SK-N-SH (cell line): ENCODE data around the gene CYP1B1. TPM values are rescaled to one million over a fixed set of nuclear protein-coding genes. Genes with fewer than 3 reads are reported as not detected.

Experiments
- CTCF ChIA-PET: fragments of 300-600, 350-600 bp; formaldehyde crosslinking; extraction: SDS; loops from one replicate; lab custom pipeline; 2021; lab: Yijun Ruan, JAX
- POLR2A ChIA-PET: fragments of 350-600 bp; sonication (Branson Sonifier 250); formaldehyde crosslinking; extraction: SDS; loops from one replicate; lab custom pipeline; 2020; ENCODE audit warnings: antibody characterized with exemption, inconsistent platforms; lab: Yijun Ruan, JAX
- DNase-seq: peaks from one replicate; pipeline ENCODE4 v3.0.0; 2012
- H2AFZ ChIP-seq: fragments of 200-600 bp; sonication (generic); 2 replicates; pipeline ENCODE4 v1.8.1; 2016; ENCODE audit warnings: antibody characterized with exemption, mild to moderate bottlenecking, low read depth
- H3F3A ChIP-seq: fragments of 200-600 bp; sonication (generic); replicated peaks from 2 replicates; pipeline ENCODE3; 2016; ENCODE audit warnings: antibody characterized with exemption, mild to moderate bottlenecking; ENCODE audit not compliant: insufficient read depth
- H3K27ac ChIP-seq, 2 experiments: fragments of 200-500 bp in 1 of 2; fragments of 200-600 bp in 1 of 2; sonication (Bioruptor generic) in 1 of 2; sonication (generic), shearing (Covaris generic) in 1 of 2; 2 replicates each; pipeline versions ENCODE4 v1.5.1 to v1.6.1; 2014 to 2016; ENCODE audit warnings: low read depth in 2 of 2, inconsistent platforms in 1 of 2, low read length in 1 of 2, mild to moderate bottlenecking in 1 of 2, mixed read lengths in 1 of 2
- H3K27me3 ChIP-seq: fragments of 200-600 bp; sonication (generic), shearing (Covaris generic); 2 replicates; pipeline ENCODE4 v1.6.1; 2016; ENCODE audit warnings: mixed run types; ENCODE audit not compliant: insufficient read depth
- H3K36me3 ChIP-seq, 2 experiments: fragments of 200-500 bp in 1 of 2; fragments of 200-600 bp in 1 of 2; sonication (Bioruptor generic) in 1 of 2; sonication (generic) in 1 of 2; replicated peaks in 1 of 2; 2 replicates each; pipeline versions ENCODE3 to v1.5.1; 2014 to 2016; ENCODE audit warnings: low read length in 1 of 2, mild to moderate bottlenecking in 1 of 2; ENCODE audit not compliant: insufficient read depth in 2 of 2, control insufficient read depth in 1 of 2
- H3K4me1 ChIP-seq, 2 experiments: fragments of 200-500 bp in 1 of 2; fragments of 200-600 bp in 1 of 2; sonication (Bioruptor generic) in 1 of 2; sonication (generic), shearing (Covaris generic) in 1 of 2; 2 replicates each; pipeline versions ENCODE4 v1.5.1 to v1.6.1; 2014 to 2016; ENCODE audit warnings: low read depth in 1 of 2, low read length in 1 of 2, mixed run types in 1 of 2; ENCODE audit not compliant: insufficient read depth in 2 of 2, control insufficient read depth in 1 of 2
- H3K4me2 ChIP-seq: fragments of 200-600 bp; sonication (generic), shearing (Covaris generic); 2 replicates; pipeline ENCODE4 v1.6.1; 2017; ENCODE audit warnings: mixed run types
- H3K4me3 ChIP-seq, 2 experiments: fragments of 200-500 bp in 1 of 2; fragments of 200-600 bp in 1 of 2; sonication (Bioruptor generic) in 1 of 2; sonication (generic), shearing (Covaris generic) in 1 of 2; 2 replicates each; pipeline versions ENCODE4 v1.5.1 to v1.8.1; 2014 to 2016; ENCODE audit warnings: low read depth in 2 of 2, inconsistent platforms in 1 of 2, low read length in 1 of 2, mild to moderate bottlenecking in 1 of 2, mixed read lengths in 1 of 2, moderate library complexity in 1 of 2
- H3K79me2 ChIP-seq: fragments of 200-600 bp; sonication (generic); 2 replicates; pipeline ENCODE4 v1.8.1; 2017; ENCODE audit warnings: mild to moderate bottlenecking; ENCODE audit not compliant: insufficient read depth
- H3K9ac ChIP-seq: fragments of 200-600 bp; sonication (generic); 2 replicates; pipeline ENCODE4 v1.6.1; 2017; ENCODE audit warnings: mixed run types
- H3K9me2 ChIP-seq: fragments of 200-600 bp; sonication (generic); 2 replicates; pipeline ENCODE4 v1.6.1; 2017; ENCODE audit warnings: mixed run types
- H3K9me3 ChIP-seq: fragments of 200-600 bp; sonication (generic); 2 replicates; pipeline ENCODE4 v1.6.1; 2017; ENCODE audit warnings: mixed run types, mild to moderate bottlenecking, moderate library complexity
- H4K20me1 ChIP-seq: fragments of 200-600 bp; sonication (generic); 2 replicates; pipeline ENCODE4 v1.6.1; 2017; ENCODE audit warnings: mild to moderate bottlenecking, mixed run types; ENCODE audit not compliant: insufficient read depth
- CHD2 ChIP-seq: fragments of 150-350 bp; IDR thresholded peaks from 2 replicates; pipeline ENCODE4 v1.6.1; 2018; ENCODE audit warnings: low read length; ENCODE audit not compliant: partially characterized antibody
- CTCF ChIP-seq: fragments of 200-600 bp; sonication (generic); IDR thresholded peaks from 2 replicates; pipeline ENCODE4 v1.6.1; 2017; ENCODE audit warnings: antibody characterized with exemption, mild to moderate bottlenecking, moderate library complexity
- EZH2phosphoT487 ChIP-seq: fragments of 200-600 bp; sonication (generic); IDR thresholded peaks from 2 replicates; pipeline ENCODE4 v1.6.1; 2017; ENCODE audit warnings: low read depth, mixed run types, mild to moderate bottlenecking, antibody characterized with exemption, moderate library complexity, borderline replicate concordance
- FOXM1 ChIP-seq: IDR thresholded peaks from 2 replicates; pipeline ENCODE4 v1.4.0; 2012; ENCODE audit warnings: low read depth, mild to moderate bottlenecking
- GABPA ChIP-seq: IDR thresholded peaks from 2 replicates; pipeline ENCODE4 v1.4.0; 2012; ENCODE audit warnings: low read depth, mild to moderate bottlenecking
- GATA2 ChIP-seq: sonication (generic); formaldehyde crosslinking; IDR thresholded peaks from 2 replicates; pipeline ENCODE4 v1.5.0; 2020; ENCODE audit warnings: mild to moderate bottlenecking, missing genetic modification reagents
- JUND ChIP-seq: IDR thresholded peaks from 2 replicates; pipeline ENCODE4 v1.4.0; 2012
- MXI1 ChIP-seq: IDR thresholded peaks from 2 replicates; pipeline ENCODE4 v1.6.1; 2012; ENCODE audit warnings: mild to moderate bottlenecking, low read depth, low read length, improper control_type of control experiment
- RXRA ChIP-seq: IDR thresholded peaks from 2 replicates; pipeline ENCODE4 v1.4.0; 2012; ENCODE audit warnings: low read depth, mild to moderate bottlenecking, borderline replicate concordance
- SIN3A ChIP-seq: IDR thresholded peaks from 2 replicates; pipeline ENCODE4 v1.6.1; 2012; ENCODE audit warnings: low read depth, mild to moderate bottlenecking, low read length, moderate library complexity, borderline replicate concordance
- SMC3 ChIP-seq: IDR thresholded peaks from 2 replicates; pipeline ENCODE4 v1.6.1; 2012; ENCODE audit warnings: low read depth, low read length, improper control_type of control experiment
- TAF1 ChIP-seq: IDR thresholded peaks from 2 replicates; pipeline ENCODE4 v1.6.1; 2012; ENCODE audit warnings: low read depth, mild to moderate bottlenecking, low read length, moderate library complexity, borderline replicate concordance
- TEAD4 ChIP-seq: IDR thresholded peaks from 2 replicates; pipeline ENCODE4 v1.4.0; 2012; ENCODE audit warnings: mild to moderate bottlenecking, borderline replicate concordance; ENCODE audit not compliant: insufficient read depth
- USF1 ChIP-seq: IDR thresholded peaks from 2 replicates; pipeline ENCODE4 v1.4.0; 2012; ENCODE audit warnings: low read depth, borderline replicate concordance
- WGBS: methylation state at CpG from one replicate; pipeline ENCODE4 v1.1.6; 2017; ENCODE audit warnings: low lambda C conversion rate; 5-methylcytosine and 5-hydroxymethylcytosine counted together
- polyA plus RNA-seq, 3 experiments: library from polyadenylated mRNA; depleted of rRNA; stranded (reverse); fragments of >200 nt; gene quantifications; 2 replicates each; pipeline ENCODE4 v1.2.3, GENCODE V29; 2012
- TF ChIP-seq, protein P1 (sequence below): IDR thresholded peaks from 2 replicates; pipeline ENCODE4 v1.4.0; 2012; ENCODE audit warnings: low read depth

The CYP1B1 gene
- polyA plus RNA-seq, 1 of the 3 experiments (the other 2 are of a cell fraction): 0.20 TPM

GRCh38 chr2:38092196-38092902 lies 16.4 kb upstream of the CYP1B1 start:
- Histone ChIP-seq H3K36me3 (no peaks in the 10 kb centered on the region), H3K4me1 (peaks cover 0 to 41% of the 10 kb centered on the region in 2 experiments; a peak in 2 of 4 replicates), H3F3A (no peaks in the 10 kb centered on the region), H3K9me2 (no peaks in the 10 kb centered on the region), H3K4me2 (no peak overlapping the region), H3K9ac (no peak overlapping the region), H3K27me3 (peaks cover 7% of the 10 kb centered on the region; the same call in 1 of the 2 replicates), H3K4me3 (no peak overlapping the region), H4K20me1 (no peaks in the 10 kb centered on the region), H3K27ac (0 out of 4 replicates have a peak overlapping the region, but pooled peaks of 1 of the 2 experiments have one; percentile 2), H2AFZ (no peak overlapping the region), H3K79me2 (no peaks in the 10 kb centered on the region), H3K9me3 (no peaks in the 10 kb centered on the region)
- TF ChIP-seq EZH2phosphoT487: no peak
- no peak for TF ChIP-seq TEAD4
- TF ChIP-seq FOXM1: no peak
- no peak for TF ChIP-seq JUND
- TF ChIP-seq TAF1: no peak
- TF ChIP-seq, protein P1, sequence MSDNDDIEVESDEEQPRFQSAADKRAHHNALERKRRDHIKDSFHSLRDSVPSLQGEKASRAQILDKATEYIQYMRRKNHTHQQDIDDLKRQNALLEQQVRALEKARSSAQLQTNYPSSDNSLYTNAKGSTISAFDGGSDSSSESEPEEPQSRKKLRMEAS: no peak
- TF ChIP-seq CTCF: no peak
- no peak for TF ChIP-seq USF1
- TF ChIP-seq GATA2 (CRISPR knock-in tag): no peak
- no peak for TF ChIP-seq GABPA
- no peak for TF ChIP-seq CHD2
- CTCF ChIA-PET: interaction anchor here (0.8 to 4.7 kb wide), 8 partner anchors 13 to 696 kb away, joined by 3 to 29 read pairs (median 6); partner anchors contain the start of gene CYP1B1
- 82% methylated on average over 11 of the region's 11 CpGs for WGBS
- DNase-seq: peak; percentile 31
- POLR2A ChIA-PET: interaction anchor here (2.0 kb wide), 1 partner anchor 16 kb away, joined by 7 read pairs; the partner anchor contains the start of gene CYP1B1

DNA sequence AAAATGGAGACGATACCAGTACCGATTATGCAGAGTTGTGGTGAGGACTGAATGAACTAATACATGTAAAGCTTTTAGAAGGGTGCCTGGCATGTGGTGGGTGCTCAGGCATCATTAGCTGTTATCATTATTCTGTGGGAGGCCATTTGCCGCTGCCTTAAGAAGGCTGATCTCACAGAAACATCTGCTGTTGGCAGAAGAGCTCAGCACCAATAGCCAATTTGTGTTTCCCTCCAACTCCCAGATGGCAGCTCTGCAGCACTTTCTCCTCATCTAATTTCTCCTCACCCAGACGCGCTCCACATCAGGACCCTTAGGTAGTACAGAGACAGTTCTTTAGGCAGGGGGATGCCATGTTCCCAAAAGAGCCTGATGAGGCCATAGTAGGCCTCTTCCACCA lies 15.8 kb upstream of the CYP1B1 start:
- no peaks in the 10 kb centered on the region for H3K79me2 ChIP-seq
- ChIA-PET CTCF (interaction anchor here (0.6 to 4.7 kb wide), 9 partner anchors 12 to 696 kb away, joined by 3 to 29 read pairs (median 5); partner anchors contain the start of gene CYP1B1), POLR2A (interaction anchor here (2.0 kb wide), 1 partner anchor 15 kb away, joined by 7 read pairs; the partner anchor contains the start of gene CYP1B1)
- TF ChIP-seq RXRA (no peak), MXI1 (no peak), CTCF (no peak), SIN3A (no peak), SMC3 (no peak)
- TF ChIP-seq, protein P1: no peak
- H3K9me3 ChIP-seq: no peaks in the 10 kb centered on the region
- H3K9ac ChIP-seq: no peak overlapping the region
- no peaks in the 10 kb centered on the region for H4K20me1 ChIP-seq
- H3K4me3 ChIP-seq: no peak overlapping the region
- no peaks in the 10 kb centered on the region for H3K9me2 ChIP-seq
- peaks cover 0 to 39% of the 10 kb centered on the region in 2 experiments; a peak in 2 of 4 replicates for H3K4me1 ChIP-seq
- WGBS: 90% methylated on average over 5 of the region's 5 CpGs
- no peak overlapping the region for H2AFZ ChIP-seq
- 0 out of 4 replicates have a peak overlapping the region, but pooled peaks of 1 of the 2 experiments have one; percentile 2 for H3K27ac ChIP-seq
- no peak overlapping the region for H3K4me2 ChIP-seq
- H3K36me3 ChIP-seq: no peaks in the 10 kb centered on the region
- H3F3A ChIP-seq: no peaks in the 10 kb centered on the region
- H3K27me3 ChIP-seq: peaks cover 9% of the 10 kb centered on the region; the same call in 1 of the 2 replicates
- DNase-seq: no peak
